ENCODE results near the gene DTX3.

GRCh38 chr12:57621497-57622292, 17.1 kb downstream of the DTX3 start:
- TF ChIP-seq ZNF565 (CRISPR knock-in tag; conservative IDR thresholded peaks at IDR 0.05; ENCODE audit: low read depth) (no peak), SNAI2 (CRISPR knock-in tag; IDR thresholded peaks at IDR 0.05) (no peak)

Data from SK-N-SH treated with all-trans-retinoic acid at 6 μM for 48 hours (cell line).